Trophoblast cell (in vitro differentiated cells and primary cell): ENCODE results near the gene CPNE4.

Experiments used
- DNase-seq, 2 donors: peaks; one replicate each; pipeline ENCODE4 v3.0.0-alpha.2; 2016
- H2AFZ ChIP-seq: 2 replicates; pipeline ENCODE4 v1.6.1; 2013; ENCODE audit warnings: low read length, moderate library complexity, mild to moderate bottlenecking; ENCODE audit not compliant: insufficient read depth, poor library complexity
- H2AK5ac ChIP-seq: 2 replicates; pipeline ENCODE4 v1.6.1; 2013; ENCODE audit warnings: mild to moderate bottlenecking, low read length
- H2BK120ac ChIP-seq: 2 replicates; pipeline ENCODE4 v1.6.1; 2013; ENCODE audit warnings: low read length, mild to moderate bottlenecking, moderate library complexity; ENCODE audit not compliant: insufficient read depth, poor library complexity
- H2BK12ac ChIP-seq: 2 replicates; pipeline ENCODE4 v1.6.1; 2013; ENCODE audit warnings: mild to moderate bottlenecking, low read length, moderate library complexity
- H2BK5ac ChIP-seq: 2 replicates; pipeline ENCODE4 v1.6.1; 2013; ENCODE audit warnings: low read length, low read depth, moderate library complexity, mild to moderate bottlenecking; ENCODE audit not compliant: poor library complexity
- H3K14ac ChIP-seq: 2 replicates; pipeline ENCODE4 v1.6.1; 2013; ENCODE audit warnings: mild to moderate bottlenecking, low read length
- H3K18ac ChIP-seq: 2 replicates; pipeline ENCODE4 v1.6.1; 2013; ENCODE audit warnings: mild to moderate bottlenecking, low read length
- H3K23ac ChIP-seq: 2 replicates; pipeline ENCODE4 v1.6.1; 2013; ENCODE audit warnings: low read length
- H3K27ac ChIP-seq: 2 replicates; pipeline ENCODE4 v1.5.1; 2013; ENCODE audit warnings: low read depth, mild to moderate bottlenecking, inconsistent platforms, low read length, moderate library complexity
- H3K27me3 ChIP-seq: 2 replicates; pipeline ENCODE4 v1.6.1; 2013; ENCODE audit warnings: inconsistent platforms, mild to moderate bottlenecking, low read length, moderate library complexity; ENCODE audit not compliant: insufficient read depth
- H3K36me3 ChIP-seq, 2 experiments: 1 replicate in 1 of 2; 2 replicates in 1 of 2; pipeline ENCODE4 v1.6.1; 2013; ENCODE audit warnings: low read length in 2 of 2, mild to moderate bottlenecking in 2 of 2, moderate library complexity in 1 of 2; ENCODE audit not compliant: insufficient read depth in 2 of 2, control insufficient read depth in 1 of 2
- H3K4ac ChIP-seq: 2 replicates; pipeline ENCODE4 v1.6.1; 2013; ENCODE audit warnings: low read depth, mild to moderate bottlenecking, low read length, moderate library complexity
- H3K4me1 ChIP-seq, 2 experiments: 1 replicate in 1 of 2; 2 replicates in 1 of 2; pipeline ENCODE4 v1.6.1; 2013; ENCODE audit warnings: low read length in 2 of 2, mild to moderate bottlenecking in 2 of 2, moderate library complexity in 1 of 2; ENCODE audit not compliant: insufficient read depth in 2 of 2, control insufficient read depth in 1 of 2
- H3K4me2 ChIP-seq: 2 replicates; pipeline ENCODE4 v1.6.1; 2013; ENCODE audit warnings: inconsistent platforms, mild to moderate bottlenecking, low read length, moderate library complexity
- H3K4me3 ChIP-seq: 2 replicates; pipeline ENCODE4 v1.5.1; 2013; ENCODE audit warnings: mild to moderate bottlenecking, low read depth, low read length, inconsistent platforms
- H3K79me1 ChIP-seq: one replicate; pipeline ENCODE4 v1.6.1; 2013; ENCODE audit warnings: low read length
- H3K79me2 ChIP-seq: 2 replicates; pipeline ENCODE4 v1.6.1; 2013; ENCODE audit warnings: low read length, mild to moderate bottlenecking; ENCODE audit not compliant: control insufficient read depth, insufficient read depth, poor library complexity
- H3K9ac ChIP-seq: 2 replicates; pipeline ENCODE4 v1.6.1; 2013; ENCODE audit warnings: mild to moderate bottlenecking, low read length
- H3K9me3 ChIP-seq: 2 replicates; pipeline ENCODE4 v1.6.1; 2013; ENCODE audit warnings: low read depth, mild to moderate bottlenecking, control low read depth, inconsistent platforms, low read length; ENCODE audit not compliant: insufficient read depth
- H4K12ac ChIP-seq: 2 replicates; pipeline ENCODE4 v1.6.1; 2013; ENCODE audit warnings: low read depth, mild to moderate bottlenecking, low read length, moderate library complexity
- H4K8ac ChIP-seq: 2 replicates; pipeline ENCODE4 v1.6.1; 2013; ENCODE audit warnings: low read depth, mild to moderate bottlenecking, low read length, moderate library complexity
- H4K91ac ChIP-seq: one replicate; pipeline ENCODE4 v1.6.1; 2013; ENCODE audit warnings: low read depth, mild to moderate bottlenecking, low read length, moderate library complexity
- WGBS: extraction: QIAGEN DNeasy Blood & Tissue Kit; methylation state at CpG from one replicate; pipeline ENCODE4 v1.1.7; 2013; ENCODE audit warnings: missing lambda C conversion rate; ENCODE audit not compliant: insufficient read length, insufficient coverage; ENCODE audit errors: extremely low coverage; 5-methylcytosine and 5-hydroxymethylcytosine counted together

CPNE4 gene

DNA sequence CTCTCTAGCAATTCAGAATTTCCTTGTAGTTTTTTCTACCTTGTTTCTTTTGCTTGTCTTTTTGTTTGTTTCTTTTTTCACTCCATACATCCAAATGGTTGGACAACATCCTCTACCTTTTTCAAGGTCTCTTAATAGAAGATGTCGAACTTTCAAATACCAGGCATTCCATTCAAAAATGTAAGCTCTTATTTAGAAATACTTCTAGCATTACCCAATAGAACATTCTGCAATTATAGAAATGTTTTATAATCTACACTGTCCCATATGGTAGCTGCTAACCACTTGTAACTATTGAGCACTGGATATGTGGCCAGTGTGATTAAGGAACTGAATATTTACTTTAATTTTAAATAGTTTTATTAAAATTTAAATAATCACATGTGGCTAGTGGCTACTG lies 335.8 kb downstream of the CPNE4 start:
- Histone ChIP-seq H3K79me2 (no peaks in the 10 kb centered on the region), H2AFZ (no peak overlapping the region), H3K4me3 (no peak overlapping the region), H3K36me3 (no peaks in the 10 kb centered on the region), H2BK120ac (no peak overlapping the region), H3K18ac (no peak overlapping the region), H3K14ac (no peak overlapping the region), H3K4me2 (no peak overlapping the region), H4K12ac (no peak overlapping the region), H2AK5ac (no peak overlapping the region), H2BK5ac (no peak overlapping the region), H3K27ac (no peak overlapping the region), H3K4me1 (no peaks in the 10 kb centered on the region), H3K4ac (no peak overlapping the region), H4K91ac (no peak overlapping the region), H3K23ac (no peak overlapping the region), H3K9me3 (no peaks in the 10 kb centered on the region), H2BK12ac (no peak overlapping the region), H3K9ac (no peak overlapping the region), H3K27me3 (no peaks in the 10 kb centered on the region), H4K8ac (no peak overlapping the region), H3K79me1 (no peaks in the 10 kb centered on the region)
- WGBS: no CpG with 5 or more reads among the region's 1 CpG
- peak in 1 of 2 donors; percentile 43 for DNase-seq

DNA sequence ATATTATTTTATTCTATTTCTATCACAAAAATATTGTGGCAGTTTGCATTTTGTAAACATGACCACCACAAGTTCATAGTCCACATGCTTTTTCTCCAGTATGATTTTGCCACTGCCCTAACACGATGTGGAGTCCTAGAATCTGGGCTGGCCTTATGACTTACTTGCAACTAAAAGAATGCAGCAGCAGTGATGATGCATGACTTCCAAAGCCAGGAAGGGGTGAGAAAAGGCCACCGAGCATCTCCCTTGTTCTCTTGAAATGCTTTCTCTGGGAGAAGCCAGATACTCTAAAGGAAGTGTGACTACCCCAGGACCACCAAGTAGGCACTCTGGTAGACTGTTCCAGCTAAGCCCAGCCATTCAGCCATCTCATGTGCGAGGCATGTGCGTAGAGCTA lies 340.4 kb downstream of the CPNE4 start:
- no peak overlapping the region for H3K27ac ChIP-seq
- no peak overlapping the region for H4K8ac ChIP-seq
- H2BK120ac ChIP-seq: no peak overlapping the region
- H3K27me3 ChIP-seq: no peaks in the 10 kb centered on the region
- H3K4me2 ChIP-seq: no peak overlapping the region
- no peak overlapping the region for H3K4me3 ChIP-seq
- H3K23ac ChIP-seq: no peak overlapping the region
- DNase-seq: no peak
- no peak overlapping the region for H3K9ac ChIP-seq
- no peak overlapping the region for H2BK12ac ChIP-seq
- H3K14ac ChIP-seq: no peak overlapping the region
- no peak overlapping the region for H4K12ac ChIP-seq
- H3K36me3 ChIP-seq: no peaks in the 10 kb centered on the region
- H2AK5ac ChIP-seq: no peak overlapping the region
- H4K91ac ChIP-seq: no peak overlapping the region
- no peak overlapping the region for H3K18ac ChIP-seq
- H3K4ac ChIP-seq: no peak overlapping the region
- no peaks in the 10 kb centered on the region for H3K79me1 ChIP-seq
- H3K9me3 ChIP-seq: no peaks in the 10 kb centered on the region
- H2BK5ac ChIP-seq: no peak overlapping the region
- no peak overlapping the region for H2AFZ ChIP-seq
- no peaks in the 10 kb centered on the region for H3K4me1 ChIP-seq
- WGBS: no CpG with 5 or more reads among the region's 4 CpGs
- no peaks in the 10 kb centered on the region for H3K79me2 ChIP-seq

- Histone ChIP-seq H3K79me2 (no peaks in the 10 kb centered on the region), H3K23ac (no peak overlapping the region), H3K9me3 (no peaks in the 10 kb centered on the region), H2BK5ac (no peak overlapping the region), H3K27me3 (no peaks in the 10 kb centered on the region), H3K36me3 (no peaks in the 10 kb centered on the region), H3K9ac (no peak overlapping the region), H3K14ac (no peak overlapping the region), H4K12ac (no peak overlapping the region), H3K18ac (no peak overlapping the region), H3K4ac (no peak overlapping the region), H2AK5ac (no peak overlapping the region), H4K8ac (no peak overlapping the region), H4K91ac (no peak overlapping the region), H3K79me1 (no peaks in the 10 kb centered on the region), H2AFZ (no peak overlapping the region), H2BK12ac (no peak overlapping the region), H3K27ac (no peak overlapping the region), H3K4me2 (no peak overlapping the region), H3K4me1 (no peaks in the 10 kb centered on the region), H3K4me3 (no peak overlapping the region), H2BK120ac (no peak overlapping the region)
- no peak for DNase-seq
These were observed 342.5 kb downstream of the CPNE4 start for GRCh38 chr3:131692356-131692755.

DNA sequence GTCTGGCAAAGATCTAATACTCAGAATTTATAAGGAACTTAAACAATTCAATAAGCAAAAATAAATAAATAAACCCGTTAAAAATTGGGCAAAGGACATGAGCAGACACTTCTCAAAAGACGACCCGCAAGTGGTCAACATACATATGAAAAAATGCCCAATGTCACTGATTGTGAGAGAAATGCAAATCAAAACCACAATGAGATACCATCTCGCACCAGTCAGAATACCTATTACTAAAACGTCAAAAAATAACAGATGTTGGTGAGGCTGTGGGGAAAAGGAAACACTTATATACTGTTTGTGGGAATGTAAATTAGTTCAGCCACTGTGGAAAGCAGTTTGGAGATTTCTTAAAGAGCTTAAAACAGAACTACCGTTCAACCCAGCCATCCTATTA lies 344.0 kb downstream of the CPNE4 start:
- no peak for DNase-seq
- Histone ChIP-seq H4K12ac (no peak overlapping the region), H3K79me2 (no peaks in the 10 kb centered on the region), H3K79me1 (no peaks in the 10 kb centered on the region), H3K27ac (no peak overlapping the region), H2AFZ (no peak overlapping the region), H2BK12ac (no peak overlapping the region), H4K91ac (no peak overlapping the region), H3K9me3 (no peaks in the 10 kb centered on the region), H3K4me3 (no peak overlapping the region), H2BK120ac (no peak overlapping the region), H3K18ac (no peak overlapping the region), H3K27me3 (no peaks in the 10 kb centered on the region), H3K4me1 (no peaks in the 10 kb centered on the region), H3K14ac (no peak overlapping the region), H3K4ac (no peak overlapping the region), H2BK5ac (no peak overlapping the region), H3K9ac (no peak overlapping the region), H4K8ac (no peak overlapping the region), H3K36me3 (no peaks in the 10 kb centered on the region), H2AK5ac (no peak overlapping the region), H3K4me2 (no peak overlapping the region), H3K23ac (no peak overlapping the region)
- WGBS: no CpG with 5 or more reads among the region's 6 CpGs
